IMR-90 (cell line): Measurements from ENCODE around the gene SYNGR1. TPM values are rescaled to one million over a fixed set of nuclear protein-coding genes. Genes with fewer than 3 reads are reported as not detected.

Experiments
- ATAC-seq: fragments of 200-7000 bp; cut with Tn5 transposase; 2 replicates; pipeline ENCODE4 v1.9.1; 2020; ENCODE audit warnings: low read depth, mild to moderate bottlenecking, moderate library complexity
- BruUV-seq: library from RNA; stranded (reverse); fragments of 400-500 nt; replicated peaks from 2 replicates; lab custom pipeline; 2021; lab: Mats Ljungman, UMichigan
- CTCF ChIA-PET: fragments of 300-600 bp; formaldehyde crosslinking; extraction: SDS; loops from one replicate; lab custom pipeline; 2021; ENCODE audit warnings: antibody characterized with exemption; lab: Yijun Ruan, JAX
- POLR2A ChIA-PET: fragments of 300-600 bp; sonication (Branson Sonifier 250); formaldehyde crosslinking; loops from one replicate; lab custom pipeline; 2022; ENCODE audit warnings: antibody characterized with exemption; ENCODE audit not compliant: unreplicated experiment; lab: Charles Lee
- DNase-seq: peaks from one replicate; pipeline ENCODE4 v3.0.0; 2013
- H2AFZ ChIP-seq: replicated peaks from 2 replicates; pipeline ENCODE3; 2013; ENCODE audit warnings: low read length, mild to moderate bottlenecking; ENCODE audit not compliant: poor library complexity
- H2AK5ac ChIP-seq: 2 replicates; pipeline ENCODE4 v1.6.1; 2013; ENCODE audit warnings: low read depth, low read length, inconsistent platforms
- H2AK9ac ChIP-seq: replicated peaks from 2 replicates; pipeline ENCODE3; 2013; ENCODE audit warnings: mild to moderate bottlenecking, low read depth, low read length, moderate library complexity; ENCODE audit not compliant: poor library complexity
- H2BK120ac ChIP-seq: 2 replicates; pipeline ENCODE4 v1.6.1; 2013; ENCODE audit warnings: low read depth, low read length, inconsistent platforms
- H2BK15ac ChIP-seq: 3 replicates; pipeline ENCODE4 v1.6.1; 2013; ENCODE audit warnings: low read depth, low read length, inconsistent platforms
- H2BK20ac ChIP-seq: 2 replicates; pipeline ENCODE4 v1.6.1; 2013; ENCODE audit warnings: low read depth, mild to moderate bottlenecking, inconsistent platforms, low read length, moderate library complexity
- H2BK5ac ChIP-seq: 2 replicates; pipeline ENCODE4 v1.6.1; 2013; ENCODE audit warnings: mild to moderate bottlenecking, low read depth, low read length, inconsistent platforms; ENCODE audit not compliant: poor library complexity, severe bottlenecking
- H3K14ac ChIP-seq: replicated peaks from 2 replicates; pipeline ENCODE4 v1.6.1; 2013; ENCODE audit warnings: low read depth, low read length, inconsistent platforms
- H3K18ac ChIP-seq: 2 replicates; pipeline ENCODE4 v1.6.1; 2013; ENCODE audit warnings: low read depth, low read length, control low read depth
- H3K23ac ChIP-seq: 2 replicates; pipeline ENCODE4 v1.6.1; 2013; ENCODE audit warnings: low read depth, low read length, inconsistent platforms
- H3K27ac ChIP-seq: 2 replicates; pipeline ENCODE4 v1.5.1; 2013; ENCODE audit warnings: mild to moderate bottlenecking, control low read depth, low read length; ENCODE audit not compliant: insufficient read depth
- H3K27me3 ChIP-seq: 2 replicates; pipeline ENCODE4 v1.6.1; 2013; ENCODE audit warnings: low read length; ENCODE audit not compliant: control insufficient read depth, insufficient read depth
- H3K36me3 ChIP-seq: 2 replicates; pipeline ENCODE4 v1.6.1; 2013; ENCODE audit warnings: low read length, mixed read lengths; ENCODE audit not compliant: control insufficient read depth, insufficient read depth
- H3K4ac ChIP-seq: 2 replicates; pipeline ENCODE4 v1.6.1; 2013; ENCODE audit warnings: low read depth, low read length, inconsistent platforms
- H3K4me1 ChIP-seq: 2 replicates; pipeline ENCODE4 v1.6.1; 2013; ENCODE audit warnings: low read length, mixed read lengths; ENCODE audit not compliant: control insufficient read depth, insufficient read depth
- H3K4me2 ChIP-seq: 2 replicates; pipeline ENCODE4 v1.6.1; 2013; ENCODE audit warnings: low read depth, mild to moderate bottlenecking, control low read depth, low read length, moderate library complexity
- H3K4me3 ChIP-seq: 2 replicates; pipeline ENCODE4 v1.5.1; 2013; ENCODE audit warnings: low read depth, mild to moderate bottlenecking, control low read depth, low read length, moderate library complexity; ENCODE audit not compliant: insufficient read depth
- H3K56ac ChIP-seq: 2 replicates; pipeline ENCODE4 v1.6.1; 2013; ENCODE audit warnings: low read length, inconsistent platforms; ENCODE audit not compliant: insufficient read depth; ENCODE audit errors: extremely low read depth
- H3K79me1 ChIP-seq, 2 experiments: 2 replicates each; pipeline ENCODE4 v1.6.1; 2013; ENCODE audit warnings: low read length in 2 of 2, inconsistent platforms in 1 of 2, low read depth in 1 of 2
- H3K9ac ChIP-seq: 2 replicates; pipeline ENCODE4 v1.6.1; 2013; ENCODE audit warnings: low read depth, low read length, control low read depth
- H3K9me1 ChIP-seq: 2 replicates; pipeline ENCODE4 v1.6.1; 2013; ENCODE audit warnings: low read length, inconsistent platforms; ENCODE audit not compliant: insufficient read depth
- H3K9me3 ChIP-seq: 2 replicates; pipeline ENCODE4 v1.6.1; 2013; ENCODE audit warnings: low read length; ENCODE audit not compliant: control insufficient read depth, insufficient read depth
- H4K20me1 ChIP-seq: 2 replicates; pipeline ENCODE4 v1.6.1; 2013; ENCODE audit warnings: low read length, inconsistent platforms; ENCODE audit not compliant: insufficient read depth
- H4K5ac ChIP-seq: 2 replicates; pipeline ENCODE4 v1.6.1; 2013; ENCODE audit warnings: mild to moderate bottlenecking, low read depth, low read length, control low read depth
- H4K8ac ChIP-seq, 2 experiments: 2 replicates each; pipeline ENCODE4 v1.6.1; 2013; ENCODE audit warnings: low read depth in 2 of 2, low read length in 2 of 2, control low read depth in 1 of 2, inconsistent platforms in 1 of 2
- H4K91ac ChIP-seq: 2 replicates; pipeline ENCODE4 v1.6.1; 2013; ENCODE audit warnings: low read depth, low read length, inconsistent platforms; ENCODE audit not compliant: insufficient read depth
- CEBPB ChIP-seq: IDR thresholded peaks from 2 replicates; pipeline ENCODE4 v1.6.1; 2012; ENCODE audit warnings: low read depth, low read length, improper control_type of control experiment
- ELK1 ChIP-seq: fragments of 150-350 bp; IDR thresholded peaks from 2 replicates; pipeline ENCODE4 v1.6.1; 2016; ENCODE audit warnings: low read depth, mild to moderate bottlenecking, low read length, moderate library complexity, borderline replicate concordance
- FOS ChIP-seq: fragments of 150-350 bp; IDR thresholded peaks from 2 replicates; pipeline ENCODE4 v1.6.1; 2016; ENCODE audit warnings: low read depth, low read length
- MAFK ChIP-seq: IDR thresholded peaks from 2 replicates; pipeline ENCODE4 v1.6.1; 2012; ENCODE audit warnings: low read depth, low read length, improper control_type of control experiment
- WGBS, 2 experiments: methylation state at CpG; one replicate each; pipeline versions ENCODE4 v1.1.5 to v1.1.7; 2013; ENCODE audit warnings: missing lambda C conversion rate in 2 of 2; ENCODE audit not compliant: insufficient read length in 1 of 2; ENCODE audit errors: extremely low coverage in 2 of 2; 5-methylcytosine and 5-hydroxymethylcytosine counted together
- dilution Hi-C: fragments of 300-500 bp; cut with HindIII; formaldehyde crosslinking; loops from one replicate; pipeline ENCODE4 v1.14.3; 2018; ENCODE audit warnings: low sequenced_read_pairs; ENCODE audit not compliant: unreplicated experiment
- in situ Hi-C: fragments of 300-500 bp; cut with MboI; formaldehyde crosslinking; loops from 3 replicates; pipeline ENCODE4 v1.14.3; 2019; ENCODE audit warnings: low sequenced_read_pairs, inconsistent platforms, mixed read lengths
- intact Hi-C: fragments of 100-400 bp; cut with micrococcal nuclease; formaldehyde crosslinking; loops from 2 replicates; pipeline ENCODE4 v1.10.0; 2022
- polyA plus RNA-seq, 3 experiments: library from polyadenylated mRNA; depleted of rRNA; stranded (reverse); fragments of >200 nt; gene quantifications; 2 replicates each; pipeline ENCODE4 v1.2.3, GENCODE V29; 2012; ENCODE audit warnings: low replicate concordance in 1 of 3
- total RNA-seq: library from RNA; depleted of rRNA; stranded (reverse); fragments of >200 nt; gene quantifications from 2 replicates; pipeline ENCODE4 v1.2.3, GENCODE V29; 2012

SYNGR1 gene
- total and polyA plus RNA-seq, 2 of the 4 experiments (the other 2 are of a cell fraction) = 6.3 to 81.5 TPM

GRCh38 chr22:39309881-39310714, 39.7 kb upstream of the SYNGR1 start:
- 93% methylated on average over 6 of the region's 16 CpGs; no CpG with 5 or more reads in 1 of the 2 experiments for WGBS, 2 experiments
- H4K5ac ChIP-seq = no peak overlapping the region
- peak overlapping the region; percentile 86; the same call in 1 of the 2 replicates for H2BK120ac ChIP-seq
- H3K9me1 ChIP-seq = peaks cover 9% of the 10 kb centered on the region
- H2BK15ac ChIP-seq = no peak overlapping the region
- no peak overlapping the region for H3K9ac ChIP-seq
- peak overlapping the region; percentile 98 for H3K4ac ChIP-seq
- H2AFZ ChIP-seq = peak overlapping the region; percentile 18
- H4K20me1 ChIP-seq = peaks cover 72% of the 10 kb centered on the region
- ChIA-PET POLR2A (interaction anchor here (0.5 to 1.0 kb wide), 2 partner anchors 10 kb away, joined by 3 read pairs; partner anchors contain the start of gene RPL3), CTCF (interaction anchor here (1.0 to 1.2 kb wide), 3 partner anchors 10 to 140 kb away, joined by 3 read pairs; no protein-coding TSS in a partner anchor)
- in situ Hi-C loops (loop anchor here (5.0 to 10.0 kb wide), 4 partner anchors 138 to 445 kb away; partner anchors contain the start of gene ATF4), intact Hi-C loops (loop anchor here (5.0 to 10.0 kb wide), 3 partner anchors 305 to 545 kb away; partner anchors contain the start of gene CBX6), dilution Hi-C loops (no loop called here)
- ATAC-seq (peak; percentile 3; the same call in 1 of the 2 replicates), DNase-seq (peak; percentile 58)
- no peaks in the 10 kb centered on the region for H3K9me3 ChIP-seq
- BruUV-seq = no TSS peak
- H3K79me1 ChIP-seq = peaks cover 13 to 63% of the 10 kb centered on the region in 2 experiments
- no peak overlapping the region for H3K56ac ChIP-seq
- peak overlapping the region in 1 of 2 experiments; percentile 83; a peak in 1 of 4 replicates for H4K8ac ChIP-seq
- H3K27me3 ChIP-seq = no peaks in the 10 kb centered on the region
- H3K27ac ChIP-seq = peak overlapping the region; percentile 71
- no peak overlapping the region for H3K18ac ChIP-seq
- H2AK5ac ChIP-seq = peak overlapping the region; percentile 57
- peaks cover 71% of the 10 kb centered on the region for H3K36me3 ChIP-seq
- H3K4me1 ChIP-seq = peaks cover 23% of the 10 kb centered on the region
- no peak overlapping the region; the same call in 1 of the 2 replicates for H3K14ac ChIP-seq
- no peak overlapping the region for H3K4me2 ChIP-seq
- TF ChIP-seq FOS = no peak
- peak; percentile 83 for TF ChIP-seq CEBPB
- no peak for TF ChIP-seq MAFK
- no peak for TF ChIP-seq ELK1
- peak overlapping the region; percentile 39 for H2BK5ac ChIP-seq
- H2BK20ac ChIP-seq = peak overlapping the region; percentile 20; the same call in 1 of the 2 replicates
- H3K4me3 ChIP-seq = no peak overlapping the region
- H4K91ac ChIP-seq = 0 out of 2 replicates have a peak overlapping the region, but pooled peaks have one; percentile 87
- H3K23ac ChIP-seq = no peak overlapping the region
- peak overlapping the region; percentile 90 for H2AK9ac ChIP-seq
